Heart right ventricle (tissue), 16 donors: ENCODE measurements around the gene SPECC1. TPM values are rescaled to one million over a fixed set of nuclear protein-coding genes. Genes with fewer than 3 reads are reported as not detected.
A peak's percentile ranks its signal among the peaks of the same experiment; 100 is the strongest.

ENCODE experiments used
- ATAC-seq, 8 donors: fragments of 200-7000 bp; cut with Tn5 transposase; one replicate each; pipeline ENCODE4 v1.9.1; 2020; ENCODE audit warnings: mild to moderate bottlenecking in 8 of 8, moderate library complexity in 8 of 8, moderate number of reproducible peaks in 1 of 8
- DNase-seq, 2 donors: peaks; one replicate each; pipeline ENCODE4 v3.0.0-alpha.2; 2020
- H3K27ac ChIP-seq, 10 donors: fragments of 200-600 bp; sonication (generic) in 2 of 10; one replicate each; pipeline versions ENCODE4 v1.5.0 to v1.8.0; 2020 to 2022; ENCODE audit warnings: mild to moderate bottlenecking in 3 of 10
- H3K27me3 ChIP-seq, 7 donors: fragments of 200-600 bp; one replicate each; pipeline ENCODE4 v1.8.0; 2021 to 2022; ENCODE audit warnings: mild to moderate bottlenecking in 2 of 7
- H3K36me3 ChIP-seq, 9 donors: fragments of 200-600 bp; sonication (generic) in 1 of 9; one replicate each; pipeline versions ENCODE4 v1.5.0 to v1.8.0; 2020 to 2022; ENCODE audit warnings: mild to moderate bottlenecking in 2 of 9
- H3K4me1 ChIP-seq, 9 donors: fragments of 200-600 bp; sonication (generic) in 1 of 9; one replicate each; pipeline versions ENCODE4 v1.5.0 to v1.8.0; 2020 to 2022; ENCODE audit warnings: mild to moderate bottlenecking in 4 of 9
- H3K4me3 ChIP-seq, 10 donors: fragments of 200-600 bp; sonication (generic) in 2 of 10; one replicate each; pipeline versions ENCODE4 v1.5.0 to v1.8.0; 2020 to 2022; ENCODE audit warnings: mild to moderate bottlenecking in 7 of 10, moderate library complexity in 2 of 10
- H3K9me3 ChIP-seq, 11 donors: fragments of 200-600 bp in 10 of 11; sonication (generic) in 2 of 11; one replicate each; pipeline versions ENCODE4 v1.5.0 to v1.8.0; 2013 to 2022; ENCODE audit warnings: mild to moderate bottlenecking in 2 of 11, control low read depth in 1 of 11, moderate library complexity in 1 of 11
- CTCF ChIP-seq, 9 donors: fragments of 200-600 bp; sonication (generic) in 2 of 9; IDR thresholded peaks; one replicate each; pipeline versions ENCODE4 v1.5.0 to v1.8.0; 2021 to 2022; ENCODE audit warnings: antibody characterized with exemption in 9 of 9, mild to moderate bottlenecking in 5 of 9, moderate library complexity in 1 of 9
- WGBS, 2 donors: extraction: QIAGEN DNeasy Blood & Tissue Kit; methylation state at CpG; one replicate each; pipeline ENCODE4 v1.1.7; 2013; ENCODE audit warnings: inconsistent platforms in 1 of 2; 5-methylcytosine and 5-hydroxymethylcytosine counted together
- intact Hi-C, 10 donors: fragments of 100-400 bp; cut with DNase I; formaldehyde crosslinking; loops; one replicate each; pipeline versions ENCODE4 v1.11.1 to v1.14.2; 2022
- polyA plus RNA-seq, 2 donors: library from polyadenylated mRNA; stranded (reverse); fragments of 200-250 nt; gene quantifications; one replicate each; pipeline ENCODE4 v1.2.3, GENCODE V29; 2013
- total RNA-seq, 10 donors: library from RNA; stranded (reverse); fragmentation: NEBNext Ultra II Directional in 3 of 10; extraction: Animal tissue kit (Norgen Biotek cat#: 25700) in 3 of 10; gene quantifications; one replicate each; pipeline versions ENCODE4 v1.2.1 to v1.2.4, GENCODE V29; 2021 to 2023
- donor health status: Arrhythmogenic right ventricular cardiomyopathy.
- donor health status: ischemic (EF 13 %, LVEDD 7.1; RV severe dilation, severe dysfunction).
- donor health status: healthy with polysubstance abuse.
- donor health status: DM: no; HTN: yes; CAD: no.
- donor health status: DM: no; HTN: no; CAD: no.
- donor health status: ischemic (EF 25% LVEDD 6.9; RV normal size, moderate dysfunction).
- donor health status: ischemic (EF 25% LVEDD 5.7; RV mildly dilated, moderate dysfunction).
- donor health status: healthy.
- donor health status: DM: yes; HTN: yes; CAD: no.
- donor health status: Ischemic cardiomyopathy.
- donor health status: ischemic (EF 35%, LVEDD 5.7; RV mildly dilated, moderate dysfunction).
- donor health status: nonischemic (EF 11% LVEDD 7.7; RV severe dilation, severe dysfunction).
- donor health status: DM: yes; HTN: yes; CAD: no.
- donor health status: PGD.
- donor health status: ischemic (EF 29% LVEDD 5.4; RV normal size, mild dysfunction).
- donor health status: nonischemic (EF 23%, LVEDD 6.1; RV moderate dilation, normal function).

SPECC1 gene
- total and polyA plus RNA-seq, 12 donors, result 2.9 to 15.2 (median 8.5) TPM

DNA sequence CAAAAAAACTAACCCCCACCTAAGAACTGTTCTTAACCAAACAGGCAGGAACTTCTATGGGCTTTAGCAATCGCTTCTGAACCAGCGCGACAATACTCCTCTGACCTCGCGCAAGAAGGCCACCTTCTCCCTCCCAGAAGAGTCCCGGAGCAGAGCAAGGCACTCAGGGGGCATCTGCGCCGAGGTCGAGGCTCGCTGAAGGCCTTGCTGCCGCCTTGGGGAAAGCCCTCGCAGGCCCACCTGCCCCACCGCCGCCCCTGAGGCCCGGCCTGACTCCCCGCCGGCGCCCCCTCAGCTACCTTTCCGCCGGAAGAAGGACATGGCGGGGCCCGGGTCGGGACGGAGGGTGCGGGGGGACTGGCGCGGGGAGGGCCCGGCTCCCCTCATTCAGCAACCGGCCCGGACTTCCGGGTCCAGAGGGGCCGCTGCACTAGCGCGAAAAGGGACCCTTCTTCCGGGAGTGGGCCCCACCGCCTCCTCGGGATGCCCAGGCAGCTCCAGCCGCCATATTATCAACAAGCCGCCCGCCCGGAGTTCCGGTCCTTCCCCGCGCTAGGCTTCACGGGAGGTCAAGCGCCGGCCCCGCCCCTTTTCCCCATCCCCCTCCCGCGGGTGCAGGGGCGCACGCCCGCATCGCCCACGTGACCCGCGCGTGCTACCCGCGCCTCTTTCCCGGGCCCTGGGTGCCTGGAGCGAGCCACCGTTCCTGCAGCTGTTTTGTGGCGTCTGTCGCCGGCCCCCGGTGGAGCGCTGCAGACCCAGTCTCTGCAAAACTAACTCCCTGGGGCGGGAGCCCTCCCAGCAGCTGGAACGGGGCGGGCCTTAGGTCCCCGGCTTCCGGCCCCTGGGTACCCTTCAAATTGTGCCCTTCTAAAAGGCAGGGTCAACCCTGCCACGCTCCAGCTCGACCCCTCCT, 31.6 kb upstream of the SPECC1 start, which contains the start of gene AKAP10:
Gene AKAP10 (minus strand): TSS at position 536 of the 916 bp plus-strand sequence. CDS start 149 bp downstream, at position 387.
- TF ChIP-seq CTCF (IDR thresholded peaks at IDR 0.05), result no peak
- 0 to 1% methylated on average over 74 to 75 of the region's 75 CpGs for WGBS, 2 donors

GRCh38 chr17:19978209-19978802, 30.9 kb upstream of the SPECC1 start:
- 29 to 35% methylated on average over 22 of the region's 22 CpGs for WGBS, 2 donors
- no peak for DNase-seq
- intact Hi-C loops, result no loop called here
- H3K36me3 ChIP-seq, result peaks cover 0 to 13% (median 0%) of the 10 kb centered on the region in 9 donors
- no peak for TF ChIP-seq CTCF (IDR thresholded peaks at IDR 0.05)
- no peaks in the 10 kb centered on the region for H3K27me3 ChIP-seq
- H3K27ac ChIP-seq, result peak overlapping the region; percentile 74 to 98 (median 94)
- peaks cover 0 to 52% (median 29%) of the 10 kb centered on the region in 9 donors for H3K4me1 ChIP-seq
- no peaks in the 10 kb centered on the region for H3K9me3 ChIP-seq
- peak overlapping the region; percentile 69 to 99 (median 88) for H3K4me3 ChIP-seq
- peak in 3 of 8 donors; percentile 2 to 39 (median 30) for ATAC-seq

More for the DNA sequence above, 31.6 kb upstream of the SPECC1 start, which contains the start of gene AKAP10:
- ATAC-seq, result peak; percentile 96 to 98 (median 97)
- Histone ChIP-seq H3K9me3 (no peaks in the 10 kb centered on the region), H3K27me3 (no peaks in the 10 kb centered on the region), H3K4me1 (peaks cover 0 to 55% (median 29%) of the 10 kb centered on the region in 9 donors), H3K27ac (peak within 1 kb of the TSS; percentile 74 to 98 (median 94)), H3K36me3 (peaks cover 0 to 13% (median 0%) of the 10 kb centered on the region in 9 donors), H3K4me3 (peak within 1 kb of the TSS; percentile 69 to 99 (median 88))
- intact Hi-C loops, result no loop called here
- peak; percentile 95 to 96 for DNase-seq

- Histone ChIP-seq H3K27me3 (no peaks in the 10 kb centered on the region), H3K9me3 (no peaks in the 10 kb centered on the region), H3K4me1 (peaks cover 0 to 49% (median 29%) of the 10 kb centered on the region in 9 donors), H3K36me3 (peaks cover 0 to 11% (median 0%) of the 10 kb centered on the region in 9 donors), H3K4me3 (peak overlapping the region in 6 of 10 donors; percentile 69 to 95 (median 82)), H3K27ac (peak overlapping the region in 5 of 10 donors; percentile 92 to 98 (median 95))
- TF ChIP-seq CTCF (IDR thresholded peaks at IDR 0.05), result no peak
- DNase-seq (no peak), ATAC-seq (no peak)
- WGBS, 2 donors, result 92 to 95% methylated on average over 13 of the region's 13 CpGs
- intact Hi-C loops, result no loop called here
Measured at GRCh38 chr17:19978805-19979211, 30.4 kb upstream of the SPECC1 start.
